HPDE6-E6E7 (cell line): Measurements from ENCODE around the gene MBP.
"Not testable (repeated sequence)": the region's sequence is repeated elsewhere in the genome, so short reads cannot be mapped to it uniquely, and the experiment has no call there.

Experiments
- DNase-seq: peaks from one replicate; pipeline ENCODE4 v3.0.0; 2011; ENCODE audit warnings: missing footprints; ENCODE audit errors: extremely low spot score

MBP gene

GRCh38 chr18:77023102-77023782 is 109.3 kb downstream of the MBP start:
- DNase-seq = no peak

- no peak for DNase-seq
Observed at GRCh38 chr18:77022556-77022955, 110.0 kb downstream of the MBP start.

GRCh38 chr18:77022116-77022515 is 110.5 kb downstream of the MBP start:
- no peak for DNase-seq

- not testable (repeated sequence) for DNase-seq
Observed at GRCh38 chr18:77021478-77021877, 111.1 kb downstream of the MBP start.

- DNase-seq = no peak
Observed at GRCh38 chr18:77021075-77021474, 111.5 kb downstream of the MBP start.

- no peak for DNase-seq
Observed at GRCh38 chr18:77020561-77020960, 112.0 kb downstream of the MBP start.

- DNase-seq = no peak
Observed at GRCh38 chr18:77019641-77020040, 112.9 kb downstream of the MBP start.

- not testable (repeated sequence) for DNase-seq
Observed at GRCh38 chr18:77018650-77019049, 113.9 kb downstream of the MBP start.

- DNase-seq = no peak
Observed at GRCh38 chr18:77017355-77017754, 115.2 kb downstream of the MBP start.

GRCh38 chr18:77016936-77017335 is 115.6 kb downstream of the MBP start:
- no peak for DNase-seq

GRCh38 chr18:77015771-77016710 is 116.5 kb downstream of the MBP start:
- no peak for DNase-seq

GRCh38 chr18:77015169-77015568 is 117.4 kb downstream of the MBP start:
- DNase-seq = no peak

- DNase-seq = no peak
Observed at GRCh38 chr18:77014538-77014937, 118.0 kb downstream of the MBP start.

GRCh38 chr18:77013811-77014521 is 118.6 kb downstream of the MBP start:
- no peak for DNase-seq

GRCh38 chr18:77012806-77013541 is 119.6 kb downstream of the MBP start:
- no peak for DNase-seq

- no peak for DNase-seq
Observed at GRCh38 chr18:77012120-77012519, 120.5 kb downstream of the MBP start.

- DNase-seq = no peak
Observed at GRCh38 chr18:77009675-77010074, 122.9 kb downstream of the MBP start.

- DNase-seq = no peak
Observed at GRCh38 chr18:77008576-77009315, 123.8 kb downstream of the MBP start.

- DNase-seq = no peak
Observed at GRCh38 chr18:77008006-77008405, 124.6 kb downstream of the MBP start.

- DNase-seq = no peak
Observed at GRCh38 chr18:77007251-77007650, 125.3 kb downstream of the MBP start.
